Measurements from ENCODE around the gene TGM2. TPM values are rescaled to one million over a fixed set of nuclear protein-coding genes. Genes with fewer than 3 reads are reported as not detected.

The TGM2 gene
- total and polyA plus RNA-seq, 9 of the 15 experiments (the other 6 are each of a cell fraction or from before 2014, with no cell fraction given) = 5.5 to 78.5 (median 37.6) TPM

DNA sequence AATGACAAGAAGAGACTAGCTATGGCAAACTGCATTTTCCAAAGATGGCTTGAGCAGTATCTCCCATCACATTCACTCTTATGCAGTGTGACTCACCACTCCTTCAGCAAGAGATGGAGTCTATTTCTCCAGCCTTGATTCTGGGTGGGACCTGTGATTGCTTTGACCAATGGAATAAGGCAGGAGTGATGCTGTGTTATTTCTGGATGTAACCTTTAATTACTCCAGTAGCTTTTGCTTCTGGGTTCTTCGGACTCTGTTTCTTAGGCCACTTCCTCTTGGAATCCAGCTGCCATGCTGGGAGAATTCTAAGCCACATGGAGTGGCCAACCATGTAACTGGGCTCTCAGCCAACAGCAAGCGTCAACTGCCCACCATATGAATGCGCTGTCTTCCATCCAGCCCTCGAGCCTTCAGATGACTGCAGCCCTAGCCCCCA lies 50.7 kb downstream of the TGM2 start (continued):
- TF ChIP-seq, protein P1, sequence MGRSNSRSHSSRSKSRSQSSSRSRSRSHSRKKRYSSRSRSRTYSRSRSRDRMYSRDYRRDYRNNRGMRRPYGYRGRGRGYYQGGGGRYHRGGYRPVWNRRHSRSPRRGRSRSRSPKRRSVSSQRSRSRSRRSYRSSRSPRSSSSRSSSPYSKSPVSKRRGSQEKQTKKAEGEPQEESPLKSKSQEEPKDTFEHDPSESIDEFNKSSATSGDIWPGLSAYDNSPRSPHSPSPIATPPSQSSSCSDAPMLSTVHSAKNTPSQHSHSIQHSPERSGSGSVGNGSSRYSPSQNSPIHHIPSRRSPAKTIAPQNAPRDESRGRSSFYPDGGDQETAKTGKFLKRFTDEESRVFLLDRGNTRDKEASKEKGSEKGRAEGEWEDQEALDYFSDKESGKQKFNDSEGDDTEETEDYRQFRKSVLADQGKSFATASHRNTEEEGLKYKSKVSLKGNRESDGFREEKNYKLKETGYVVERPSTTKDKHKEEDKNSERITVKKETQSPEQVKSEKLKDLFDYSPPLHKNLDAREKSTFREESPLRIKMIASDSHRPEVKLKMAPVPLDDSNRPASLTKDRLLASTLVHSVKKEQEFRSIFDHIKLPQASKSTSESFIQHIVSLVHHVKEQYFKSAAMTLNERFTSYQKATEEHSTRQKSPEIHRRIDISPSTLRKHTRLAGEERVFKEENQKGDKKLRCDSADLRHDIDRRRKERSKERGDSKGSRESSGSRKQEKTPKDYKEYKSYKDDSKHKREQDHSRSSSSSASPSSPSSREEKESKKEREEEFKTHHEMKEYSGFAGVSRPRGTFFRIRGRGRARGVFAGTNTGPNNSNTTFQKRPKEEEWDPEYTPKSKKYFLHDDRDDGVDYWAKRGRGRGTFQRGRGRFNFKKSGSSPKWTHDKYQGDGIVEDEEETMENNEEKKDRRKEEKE (IDR thresholded peaks at IDR 0.05; ENCODE audit: borderline replicate concordance in 1 of 2, control insufficient read depth in 1 of 2, low read depth in 2 of 2, low read length in 1 of 2) = no peak
- TF ChIP-seq SMAD1 (IDR thresholded peaks at IDR 0.05; ENCODE audit: low read depth, low read length, partially characterized antibody) = no peak
- no peak for TF ChIP-seq TSHZ1 (CRISPR knock-in tag; IDR thresholded peaks at IDR 0.05)
- TF ChIP-seq FOSL1 (tag; conservative IDR thresholded peaks at IDR 0.05) = peak; percentile 87
- no peak for TF ChIP-seq ESRRA (IDR thresholded peaks at IDR 0.05; ENCODE audit: borderline replicate concordance, low read depth)
- TF ChIP-seq HSF4 (CRISPR knock-in tag; IDR thresholded peaks at IDR 0.05; ENCODE audit: borderline replicate concordance) = no peak
- no peak for TF ChIP-seq KLF1 (tag; IDR thresholded peaks at IDR 0.05)
- TF ChIP-seq MAFK (IDR thresholded peaks at IDR 0.05; ENCODE audit: low read length) = no peak
- TF ChIP-seq POLR3G (IDR thresholded peaks at IDR 0.05; ENCODE audit: extremely low read depth, insufficient read length, insufficient replicate concordance) = no peak
- TF ChIP-seq ETV6 (IDR thresholded peaks at IDR 0.05; ENCODE audit: borderline replicate concordance in 1 of 2, low read depth in 2 of 2, low read length in 1 of 2) = no peak
- TF ChIP-seq ETV6 (CRISPR knock-in tag; IDR thresholded peaks at IDR 0.05; ENCODE audit: borderline replicate concordance) = no peak
- no peak for TF ChIP-seq CHD4 (IDR thresholded peaks at IDR 0.05; ENCODE audit: insufficient read depth, insufficient replicate concordance, low read depth, low read length, poor library complexity, severe bottlenecking)
- no peak for TF ChIP-seq RBM39 (optimal IDR thresholded peaks at IDR 0.05; ENCODE audit: low read depth, low read length)
- TF ChIP-seq SOX6 (IDR thresholded peaks at IDR 0.05) = no peak
- TF ChIP-seq, protein P2, sequence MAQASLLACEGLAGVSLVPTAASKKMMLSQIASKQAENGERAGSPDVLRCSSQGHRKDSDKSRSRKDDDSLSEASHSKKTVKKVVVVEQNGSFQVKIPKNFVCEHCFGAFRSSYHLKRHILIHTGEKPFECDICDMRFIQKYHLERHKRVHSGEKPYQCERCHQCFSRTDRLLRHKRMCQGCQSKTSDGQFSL (CRISPR knock-in tag; IDR thresholded peaks at IDR 0.05) = no peak
- TF ChIP-seq, protein P2 (tag; IDR thresholded peaks at IDR 0.05) = no peak
- no peak for TF ChIP-seq NCOR1 (IDR thresholded peaks at IDR 0.05)
- TF ChIP-seq PCBP2 (IDR thresholded peaks at IDR 0.05; ENCODE audit: low read depth, low read length, poor library complexity, severe bottlenecking) = no peak
- TF ChIP-seq FOXA1 (IDR thresholded peaks at IDR 0.05; ENCODE audit: borderline replicate concordance) = no peak
- TF ChIP-seq HES1 (IDR thresholded peaks at IDR 0.05; ENCODE audit: low read depth) = no peak
